Motor neuron (in vitro differentiated cells): ENCODE measurements around the gene ZNF616. TPM values are rescaled to one million over a fixed set of nuclear protein-coding genes. Genes with fewer than 3 reads are reported as not detected.

ENCODE experiments used
- ATAC-seq, 8 experiments: fragments of 200-7000 bp; cut with Tn5 transposase; replicated peaks in 6 of 8; 2 replicates each; pipeline ENCODE4 v1.8.0; 2021; ENCODE audit warnings: mild to moderate bottlenecking in 8 of 8, moderate library complexity in 8 of 8
- H3K27ac ChIP-seq, 2 donors: fragments of 250-450 bp; sonication (Bioruptor Pico); 2 replicates each; pipeline ENCODE4 v1.9.0; 2021; ENCODE audit warnings: antibody characterized with exemption in 2 of 2, mild to moderate bottlenecking in 2 of 2, moderate library complexity in 1 of 2
- H3K4me1 ChIP-seq, 2 donors: fragments of 250-450 bp; sonication (Bioruptor Pico); replicated peaks in 1 of 2; 2 replicates each; pipeline ENCODE4 v1.6.1; 2021; ENCODE audit warnings: antibody characterized with exemption in 2 of 2, mild to moderate bottlenecking in 2 of 2, moderate library complexity in 1 of 2
- H3K4me3 ChIP-seq, 5 donors: fragments of 250-450 bp; sonication (Bioruptor Pico); 2 replicates each; pipeline ENCODE4 v1.9.0; 2021; ENCODE audit warnings: antibody characterized with exemption in 5 of 5, mild to moderate bottlenecking in 5 of 5, moderate library complexity in 4 of 5
- WGBS, 10 experiments: fragments of 450-650 bp; shearing (Covaris generic); methylation state at CpG; one replicate each; pipeline ENCODE4 v1.0.0; 2022; 5-methylcytosine and 5-hydroxymethylcytosine counted together
- in situ Hi-C, 9 experiments: fragments of 400-800 bp; cut with MboI; loops; one replicate each; pipeline ENCODE4 v1.15.0; 2021; ENCODE audit warnings: low sequenced_read_pairs in 9 of 9, low pct_unique_long_range_greater_than_20kb in 2 of 9; ENCODE audit not compliant: unreplicated experiment in 9 of 9
- total RNA-seq, 8 experiments: library from RNA; unstranded; fragments of 300-600 nt; gene quantifications; 2 replicates each; pipeline versions ENCODE4 v1.2.3 to v1.2.4, GENCODE V29; 2022

The ZNF616 gene
- total RNA-seq, 8 experiments from 2014 or later, result 5.9 to 17.9 (median 14.8) TPM

DNA sequence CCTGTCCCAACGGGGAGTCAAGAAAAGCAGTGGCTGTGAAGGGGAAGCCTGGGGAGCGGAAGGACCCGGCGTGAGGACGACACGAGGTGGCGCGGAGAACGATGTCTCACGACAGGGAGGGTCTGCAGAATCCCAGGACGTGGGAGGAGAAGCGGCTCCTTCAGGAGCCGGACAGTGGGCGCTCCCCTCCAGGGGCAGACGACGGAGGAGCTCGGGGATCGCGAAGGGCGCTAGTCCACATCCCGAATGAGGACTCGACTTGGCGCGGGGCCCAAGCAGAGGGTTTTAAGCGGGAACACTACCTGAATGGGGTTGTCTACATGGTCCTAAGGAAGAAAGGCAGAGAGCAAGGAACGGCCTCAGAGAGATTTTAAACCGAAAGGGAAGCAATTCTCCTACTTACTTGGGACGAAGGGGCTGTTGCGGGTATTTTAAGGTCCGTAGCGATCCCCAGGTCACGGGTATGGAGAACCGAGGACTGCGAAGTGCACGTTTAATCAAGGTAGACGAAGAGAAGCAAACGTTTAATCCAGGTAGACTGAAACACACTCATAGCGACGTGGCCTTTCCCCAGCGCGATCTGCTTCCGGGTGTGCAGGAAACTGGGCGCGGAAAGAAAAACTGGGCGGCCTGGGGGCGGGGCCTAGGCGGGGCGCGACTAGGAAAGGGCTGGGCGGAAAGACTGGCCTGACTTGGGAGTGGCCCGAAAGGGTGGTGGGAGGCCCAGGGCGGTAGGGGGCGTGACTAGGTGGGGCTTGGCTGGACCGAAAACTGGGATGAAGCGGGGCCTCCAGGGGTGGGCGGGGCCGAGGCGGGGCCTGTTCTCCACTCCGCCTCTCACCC lies 44.3 kb downstream of the ZNF616 start, which contains the start of gene ZNF841:
Gene ZNF841, minus strand, starts transcription at position 594 of the 843 bp plus-strand sequence. CDS start 10,964 bp downstream, outside the sequence.
- in situ Hi-C loops, result no loop called here
- WGBS, 10 experiments, result 0 to 53% (median 9%) methylated on average over 2 to 19 of the region's 59 CpGs; no CpG with 5 or more reads in 3 of the 10 experiments
- H3K4me3 ChIP-seq, result peak within 1 kb of the TSS; percentile 60 to 93 (median 82)
- H3K4me1 ChIP-seq, result peaks cover 6% of the 10 kb centered on the region in 2 donors
- ATAC-seq, result peak; percentile 94 to 98 (median 96)
- H3K27ac ChIP-seq, result peak within 1 kb of the TSS; percentile 92 to 97

GRCh38 chr19:52094526-52095130 lies 45.1 kb downstream of the ZNF616 start:
- WGBS, 10 experiments, result 0 to 23% (median 6%) methylated on average over 1 to 12 of the region's 12 CpGs
- peak overlapping the region; percentile 60 to 93 (median 82) for H3K4me3 ChIP-seq
- peak overlapping the region; percentile 92 to 97 for H3K27ac ChIP-seq
- in situ Hi-C loops, result no loop called here
- peak in 6 of 8 experiments; percentile 7 to 18 (median 14) for ATAC-seq
- peaks cover 6% of the 10 kb centered on the region in 2 donors for H3K4me1 ChIP-seq

- peak in 2 of 8 experiments; percentile 94 to 95 for ATAC-seq
- in situ Hi-C loops, result no loop called here
Observed at GRCh38 chr19:52086481-52086880, 53.3 kb downstream of the ZNF616 start.

GRCh38 chr19:52070496-52070895 lies 69.2 kb downstream of the ZNF616 start:
- no peak for ATAC-seq
- 90 to 100% (median 99%) methylated on average over 1 to 4 of the region's 5 CpGs; no CpG with 5 or more reads in 4 of the 10 experiments for WGBS, 10 experiments
- in situ Hi-C loops, result no loop called here
- Histone ChIP-seq H3K27ac (no peak overlapping the region), H3K4me1 (no peaks in the 10 kb centered on the region), H3K4me3 (no peak overlapping the region)

More at GRCh38 chr19:52086481-52086880, 53.3 kb downstream of the ZNF616 start:
- Histone ChIP-seq H3K27ac (no peak overlapping the region), H3K4me1 (no peaks in the 10 kb centered on the region), H3K4me3 (no peak overlapping the region)

DNA sequence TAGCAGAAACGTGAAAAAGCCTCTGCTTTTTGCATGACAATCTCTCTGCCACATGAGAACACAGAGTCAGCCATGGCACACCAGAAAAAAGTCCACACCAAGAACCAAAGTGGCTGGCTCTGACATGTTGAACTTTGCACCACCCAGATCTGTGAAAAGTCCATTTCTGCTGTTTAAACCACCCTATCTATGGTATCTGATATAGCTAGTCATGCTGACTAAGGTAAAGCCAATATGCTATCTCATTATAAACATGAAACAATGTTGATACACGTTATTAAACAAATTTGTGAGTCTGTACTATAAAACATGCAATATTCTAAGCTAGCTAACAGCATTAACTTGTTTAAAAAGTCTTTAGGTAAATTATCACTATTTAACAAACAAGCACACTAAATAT lies 70.1 kb downstream of the ZNF616 start:
- no peak for ATAC-seq
- 58 to 90% (median 81%) methylated on average over 1 to 2 of the region's 2 CpGs; no CpG with 5 or more reads in 1 of the 10 experiments for whole genome bisulfite sequencing, 10 experiments
- Histone ChIP-seq H3K4me3 (no peak overlapping the region), H3K27ac (no peak overlapping the region), H3K4me1 (no peaks in the 10 kb centered on the region)
- in situ Hi-C loops, result no loop called here

GRCh38 chr19:52066258-52066863 lies 73.4 kb downstream of the ZNF616 start:
- WGBS, 10 experiments, result 96 to 100% (median 100%) methylated on average over 1 to 6 of the region's 6 CpGs

GRCh38 chr19:52065399-52065798 lies 74.3 kb downstream of the ZNF616 start:
- WGBS, 10 experiments, result 86 to 100% (median 94%) methylated on average over 1 to 6 of the region's 6 CpGs; no CpG with 5 or more reads in 3 of the 10 experiments

More at GRCh38 chr19:52066258-52066863, 73.4 kb downstream of the ZNF616 start:
- in situ Hi-C loops, result no loop called here
- H3K4me3 ChIP-seq, result no peak overlapping the region
- ATAC-seq, result no peak
- H3K4me1 ChIP-seq, result no peaks in the 10 kb centered on the region
- no peak overlapping the region for H3K27ac ChIP-seq

More at GRCh38 chr19:52065399-52065798, 74.3 kb downstream of the ZNF616 start:
- Histone ChIP-seq H3K4me3 (no peak overlapping the region), H3K27ac (no peak overlapping the region), H3K4me1 (no peaks in the 10 kb centered on the region)
- ATAC-seq, result no peak
- in situ Hi-C loops, result no loop called here

Other genes with a start within 250 kb of the ZNF616 start
- 10 to 100 TPM in 7 of 8 experiments, 1 to 10 TPM in 1; 8.8 to 23.1 (median 17.3) TPM for gene ZNF649, start 234.9 kb downstream of the ZNF616 start, total RNA-seq
- 1 to 10 TPM; 4.2 to 8.5 (median 6.8) TPM for gene ZNF613, start 212.5 kb downstream of the ZNF616 start, total RNA-seq
- 10 to 100 TPM in 3 of 8 experiments, 1 to 10 TPM in 5; 2.8 to 18.3 (median 7.2) TPM for gene ZNF350, start 153.1 kb downstream of the ZNF616 start, total RNA-seq
- 10 to 100 TPM in 3 of 8 experiments, 1 to 10 TPM in 5; 5.3 to 13.5 (median 8.0) TPM for gene ZNF615, start 131.7 kb downstream of the ZNF616 start, total RNA-seq
- gene ZNF614, start 111.6 kb downstream of the ZNF616 start, total RNA-seq, result 10 to 100 TPM in 7 of 8 experiments, 1 to 10 TPM in 1; 10.0 to 12.8 (median 12.0) TPM
- 10 to 100 TPM; 10.1 to 23.8 (median 15.6) TPM for gene ZNF432, start 91.1 kb downstream of the ZNF616 start, total RNA-seq
- 10 to 100 TPM; 10.8 to 28.3 (median 23.0) TPM for gene ZNF841, start 44.2 kb downstream of the ZNF616 start, total RNA-seq
- 10 to 100 TPM in 4 of 8 experiments, 1 to 10 TPM in 4; 3.4 to 17.7 (median 9.4) TPM for gene ZNF836, start 31.7 kb upstream of the ZNF616 start, total RNA-seq
- gene PPP2R1A, start 50.1 kb upstream of the ZNF616 start, total RNA-seq, result 100 to 1,000 TPM; 135 to 212 (median 176) TPM
- 10 to 100 TPM; 13.5 to 30.4 (median 17.6) TPM for gene ZNF766, start 129.6 kb upstream of the ZNF616 start, total RNA-seq
- 10 to 100 TPM in 4 of 8 experiments, 1 to 10 TPM in 4; 6.7 to 17.7 (median 10.0) TPM for gene ZNF480, start 157.2 kb upstream of the ZNF616 start, total RNA-seq
- 10 to 100 TPM in 5 of 8 experiments, 1 to 10 TPM in 3; 1.7 to 17.3 (median 13.3) TPM for gene ZNF610, start 196.3 kb upstream of the ZNF616 start, total RNA-seq
- 10 to 100 TPM in 7 of 8 experiments, 1 to 10 TPM in 1; 8.2 to 40.1 (median 22.4) TPM for gene ZNF880, start 230.0 kb upstream of the ZNF616 start, total RNA-seq